GM12878 (cell line): Measurements from ENCODE around the gene PRKRIP1. TPM values are rescaled to one million over a fixed set of nuclear protein-coding genes. Genes with fewer than 3 reads are reported as not detected.

Experiments used
- CBFB ChIP-seq: IDR thresholded peaks from 2 replicates; pipeline ENCODE4 v1.6.1; 2016; ENCODE audit warnings: antibody characterized with exemption, low read depth
- EED ChIP-seq: sonication (generic); IDR thresholded peaks from 2 replicates; pipeline ENCODE4 v1.6.1; 2016; ENCODE audit warnings: antibody characterized with exemption, low read depth
- GATAD2B ChIP-seq: fragments of 450-650 bp; conservative IDR thresholded peaks from 2 replicates; pipeline ENCODE4 v1.6.1; 2017; ENCODE audit warnings: low read depth, mild to moderate bottlenecking, moderate library complexity
- IKZF2 ChIP-seq, 2 experiments: fragments of 450-650 bp; IDR thresholded peaks; 2 replicates each; pipeline ENCODE4 v1.6.1; 2017; ENCODE audit warnings: mild to moderate bottlenecking in 2 of 2, moderate library complexity in 2 of 2
- NR2F1 ChIP-seq: fragments of 450-650 bp; conservative IDR thresholded peaks from 2 replicates; pipeline ENCODE4 v1.6.1; 2017; ENCODE audit warnings: mild to moderate bottlenecking
- PAX8 ChIP-seq: fragments of 450-650 bp; IDR thresholded peaks from 2 replicates; pipeline ENCODE4 v1.6.1; 2017; ENCODE audit warnings: mild to moderate bottlenecking, moderate library complexity
- POLR2AphosphoS5 ChIP-seq: IDR thresholded peaks from 2 replicates; pipeline ENCODE4 v1.6.1; 2011; ENCODE audit warnings: mild to moderate bottlenecking, low read length, inconsistent platforms
- TAF1 ChIP-seq: IDR thresholded peaks from 2 replicates; pipeline ENCODE4 v1.6.1; 2011; ENCODE audit warnings: mild to moderate bottlenecking, low read depth, low read length, borderline replicate concordance
- TCF7 ChIP-seq: IDR thresholded peaks from 2 replicates; pipeline ENCODE4 v1.6.1; 2014; ENCODE audit warnings: antibody characterized with exemption, borderline replicate concordance
- ZNF217 ChIP-seq: fragments of 450-650 bp; IDR thresholded peaks from 2 replicates; pipeline ENCODE4 v1.6.1; 2017; ENCODE audit warnings: antibody characterized with exemption, mild to moderate bottlenecking
- ZNF24 ChIP-seq: fragments of 450-650 bp; IDR thresholded peaks from 2 replicates; pipeline ENCODE4 v1.6.1; 2017; ENCODE audit warnings: antibody characterized with exemption, mild to moderate bottlenecking
- ZSCAN29 ChIP-seq: fragments of 450-650 bp; IDR thresholded peaks from 2 replicates; pipeline ENCODE4 v1.6.1; 2017; ENCODE audit warnings: mild to moderate bottlenecking, moderate library complexity
- polyA plus RNA-seq, 11 experiments: library from polyadenylated mRNA; depleted of rRNA in 4 of 11; unstranded in 6 of 11; stranded (reverse) in 5 of 11; fragments of >200 nt; fragmentation: Nextera tagmentation in 4 of 11; fragmentation: Illumina TruSeq in 1 of 11; extraction: Ambion mirVana in 4 of 11; extraction: Trizol in 1 of 11; gene quantifications; 1 replicate in 1 of 11; 2 replicates in 10 of 11; pipeline versions ENCODE4 v1.2.1 to v1.2.3, GENCODE V29; 2011 to 2016; ENCODE audit warnings: inconsistent platforms in 2 of 11, missing spikeins in 2 of 11, low read depth in 1 of 11
- total RNA-seq, 4 experiments: library from RNA; depleted of rRNA in 3 of 4; stranded (reverse); fragments of >200 nt in 3 of 4; fragmentation: Illumina TruSeq in 1 of 4; extraction: Trizol in 1 of 4; gene quantifications; 2 replicates each; pipeline versions ENCODE4 v1.2.1 to v1.2.3, GENCODE V29; 2013 to 2021
- TF ChIP-seq, protein P1 (sequence below): fragments of 450-650 bp; formaldehyde crosslinking; IDR thresholded peaks from 2 replicates; pipeline ENCODE4 v1.5.0; 2022; ENCODE audit warnings: mild to moderate bottlenecking, missing genetic modification characterization
- TF ChIP-seq, protein P2 (sequence below): fragments of 450-650 bp; IDR thresholded peaks from 2 replicates; pipeline ENCODE4 v1.6.1; 2017; ENCODE audit warnings: mild to moderate bottlenecking, moderate library complexity
- TF ChIP-seq, protein P3 (sequence below): IDR thresholded peaks from 2 replicates; pipeline ENCODE4 v1.6.1; 2012; ENCODE audit warnings: improper control_type of control experiment, low read depth, low read length; ENCODE audit not compliant: insufficient replicate concordance
- TF ChIP-seq, protein P4 (sequence below): fragments of 150-350 bp; IDR thresholded peaks from 2 replicates; pipeline ENCODE4 v1.6.1; 2014; ENCODE audit warnings: mild to moderate bottlenecking, low read depth, low read length

PRKRIP1 gene
- total and polyA plus RNA-seq, 10 of the 15 experiments (the other 5 are each of a cell fraction or from before 2014, with no cell fraction given): 17.0 to 38.4 (median 25.5) TPM

DNA sequence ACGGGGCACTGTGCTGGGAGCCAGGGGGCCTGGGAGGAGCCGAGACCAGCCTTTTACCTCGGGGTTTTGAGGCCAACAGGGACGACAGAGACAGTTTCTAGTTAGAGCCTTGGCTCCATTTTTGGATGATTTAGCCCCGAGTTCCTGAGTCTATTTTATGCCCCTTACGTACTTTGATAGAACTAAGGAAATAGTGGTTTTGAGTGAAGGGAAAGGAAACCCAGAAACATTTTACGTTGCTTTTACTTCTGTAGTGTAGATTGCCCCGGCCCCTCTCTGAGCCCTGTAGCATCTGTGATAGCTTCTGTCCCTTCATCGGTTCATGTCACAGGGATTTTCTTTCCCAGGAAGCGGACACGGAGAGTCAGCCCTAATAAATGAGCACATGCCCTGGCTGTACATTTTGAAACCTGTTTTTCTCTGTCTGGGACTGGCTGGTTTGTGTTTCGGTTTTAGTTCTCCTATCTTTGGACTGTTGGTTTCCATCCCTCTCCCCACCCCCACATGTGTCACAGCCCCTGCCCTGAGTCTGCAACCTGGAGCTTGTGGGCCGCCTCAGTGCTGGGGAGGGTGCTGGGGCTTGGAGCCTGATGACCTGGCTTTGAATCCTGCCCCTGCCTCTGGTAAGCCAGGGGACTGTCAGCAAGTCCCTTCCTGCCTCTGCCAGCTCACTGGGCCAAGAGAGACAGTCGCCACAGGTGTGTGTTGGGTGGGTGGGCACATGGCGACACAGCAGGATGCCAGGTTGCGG is 30.3 kb downstream of the PRKRIP1 start (continued):
- TF ChIP-seq, protein P1, sequence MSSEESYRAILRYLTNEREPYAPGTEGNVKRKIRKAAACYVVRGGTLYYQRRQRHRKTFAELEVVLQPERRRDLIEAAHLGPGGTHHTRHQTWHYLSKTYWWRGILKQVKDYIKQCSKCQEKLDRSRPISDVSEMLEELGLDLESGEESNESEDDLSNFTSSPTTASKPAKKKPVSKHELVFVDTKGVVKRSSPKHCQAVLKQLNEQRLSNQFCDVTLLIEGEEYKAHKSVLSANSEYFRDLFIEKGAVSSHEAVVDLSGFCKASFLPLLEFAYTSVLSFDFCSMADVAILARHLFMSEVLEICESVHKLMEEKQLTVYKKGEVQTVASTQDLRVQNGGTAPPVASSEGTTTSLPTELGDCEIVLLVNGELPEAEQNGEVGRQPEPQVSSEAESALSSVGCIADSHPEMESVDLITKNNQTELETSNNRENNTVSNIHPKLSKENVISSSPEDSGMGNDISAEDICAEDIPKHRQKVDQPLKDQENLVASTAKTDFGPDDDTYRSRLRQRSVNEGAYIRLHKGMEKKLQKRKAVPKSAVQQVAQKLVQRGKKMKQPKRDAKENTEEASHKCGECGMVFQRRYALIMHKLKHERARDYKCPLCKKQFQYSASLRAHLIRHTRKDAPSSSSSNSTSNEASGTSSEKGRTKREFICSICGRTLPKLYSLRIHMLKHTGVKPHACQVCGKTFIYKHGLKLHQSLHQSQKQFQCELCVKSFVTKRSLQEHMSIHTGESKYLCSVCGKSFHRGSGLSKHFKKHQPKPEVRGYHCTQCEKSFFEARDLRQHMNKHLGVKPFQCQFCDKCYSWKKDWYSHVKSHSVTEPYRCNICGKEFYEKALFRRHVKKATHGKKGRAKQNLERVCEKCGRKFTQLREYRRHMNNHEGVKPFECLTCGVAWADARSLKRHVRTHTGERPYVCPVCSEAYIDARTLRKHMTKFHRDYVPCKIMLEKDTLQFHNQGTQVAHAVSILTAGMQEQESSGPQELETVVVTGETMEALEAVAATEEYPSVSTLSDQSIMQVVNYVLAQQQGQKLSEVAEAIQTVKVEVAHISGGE: peak; percentile 28; the same call in 1 of the 2 replicates
- TF ChIP-seq GATAD2B (0 out of 2 replicates have a peak, but pooled peaks have one; percentile 10), POLR2AphosphoS5 (peak; percentile 66), ZSCAN29 (no peak), IKZF2 (IDR thresholded peaks at IDR 0.05) (peak; percentile 91 to 94), PAX8 (no peak), ZNF24 (no peak), EED (peak; percentile 92), TAF1 (peak; percentile 71), ZNF217 (no peak; the same call in 1 of the 2 replicates), NR2F1 (0 out of 2 replicates have a peak, but pooled peaks have one; percentile 26), TCF7 (no peak), CBFB (peak; percentile 75)
- TF ChIP-seq, protein P2, sequence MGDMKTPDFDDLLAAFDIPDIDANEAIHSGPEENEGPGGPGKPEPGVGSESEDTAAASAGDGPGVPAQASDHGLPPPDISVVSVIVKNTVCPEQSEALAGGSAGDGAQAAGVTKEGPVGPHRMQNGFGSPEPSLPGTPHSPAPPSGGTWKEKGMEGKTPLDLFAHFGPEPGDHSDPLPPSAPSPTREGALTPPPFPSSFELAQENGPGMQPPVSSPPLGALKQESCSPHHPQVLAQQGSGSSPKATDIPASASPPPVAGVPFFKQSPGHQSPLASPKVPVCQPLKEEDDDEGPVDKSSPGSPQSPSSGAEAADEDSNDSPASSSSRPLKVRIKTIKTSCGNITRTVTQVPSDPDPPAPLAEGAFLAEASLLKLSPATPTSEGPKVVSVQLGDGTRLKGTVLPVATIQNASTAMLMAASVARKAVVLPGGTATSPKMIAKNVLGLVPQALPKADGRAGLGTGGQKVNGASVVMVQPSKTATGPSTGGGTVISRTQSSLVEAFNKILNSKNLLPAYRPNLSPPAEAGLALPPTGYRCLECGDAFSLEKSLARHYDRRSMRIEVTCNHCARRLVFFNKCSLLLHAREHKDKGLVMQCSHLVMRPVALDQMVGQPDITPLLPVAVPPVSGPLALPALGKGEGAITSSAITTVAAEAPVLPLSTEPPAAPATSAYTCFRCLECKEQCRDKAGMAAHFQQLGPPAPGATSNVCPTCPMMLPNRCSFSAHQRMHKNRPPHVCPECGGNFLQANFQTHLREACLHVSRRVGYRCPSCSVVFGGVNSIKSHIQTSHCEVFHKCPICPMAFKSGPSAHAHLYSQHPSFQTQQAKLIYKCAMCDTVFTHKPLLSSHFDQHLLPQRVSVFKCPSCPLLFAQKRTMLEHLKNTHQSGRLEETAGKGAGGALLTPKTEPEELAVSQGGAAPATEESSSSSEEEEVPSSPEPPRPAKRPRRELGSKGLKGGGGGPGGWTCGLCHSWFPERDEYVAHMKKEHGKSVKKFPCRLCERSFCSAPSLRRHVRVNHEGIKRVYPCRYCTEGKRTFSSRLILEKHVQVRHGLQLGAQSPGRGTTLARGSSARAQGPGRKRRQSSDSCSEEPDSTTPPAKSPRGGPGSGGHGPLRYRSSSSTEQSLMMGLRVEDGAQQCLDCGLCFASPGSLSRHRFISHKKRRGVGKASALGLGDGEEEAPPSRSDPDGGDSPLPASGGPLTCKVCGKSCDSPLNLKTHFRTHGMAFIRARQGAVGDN: peak; percentile 97
- TF ChIP-seq, protein P3, sequence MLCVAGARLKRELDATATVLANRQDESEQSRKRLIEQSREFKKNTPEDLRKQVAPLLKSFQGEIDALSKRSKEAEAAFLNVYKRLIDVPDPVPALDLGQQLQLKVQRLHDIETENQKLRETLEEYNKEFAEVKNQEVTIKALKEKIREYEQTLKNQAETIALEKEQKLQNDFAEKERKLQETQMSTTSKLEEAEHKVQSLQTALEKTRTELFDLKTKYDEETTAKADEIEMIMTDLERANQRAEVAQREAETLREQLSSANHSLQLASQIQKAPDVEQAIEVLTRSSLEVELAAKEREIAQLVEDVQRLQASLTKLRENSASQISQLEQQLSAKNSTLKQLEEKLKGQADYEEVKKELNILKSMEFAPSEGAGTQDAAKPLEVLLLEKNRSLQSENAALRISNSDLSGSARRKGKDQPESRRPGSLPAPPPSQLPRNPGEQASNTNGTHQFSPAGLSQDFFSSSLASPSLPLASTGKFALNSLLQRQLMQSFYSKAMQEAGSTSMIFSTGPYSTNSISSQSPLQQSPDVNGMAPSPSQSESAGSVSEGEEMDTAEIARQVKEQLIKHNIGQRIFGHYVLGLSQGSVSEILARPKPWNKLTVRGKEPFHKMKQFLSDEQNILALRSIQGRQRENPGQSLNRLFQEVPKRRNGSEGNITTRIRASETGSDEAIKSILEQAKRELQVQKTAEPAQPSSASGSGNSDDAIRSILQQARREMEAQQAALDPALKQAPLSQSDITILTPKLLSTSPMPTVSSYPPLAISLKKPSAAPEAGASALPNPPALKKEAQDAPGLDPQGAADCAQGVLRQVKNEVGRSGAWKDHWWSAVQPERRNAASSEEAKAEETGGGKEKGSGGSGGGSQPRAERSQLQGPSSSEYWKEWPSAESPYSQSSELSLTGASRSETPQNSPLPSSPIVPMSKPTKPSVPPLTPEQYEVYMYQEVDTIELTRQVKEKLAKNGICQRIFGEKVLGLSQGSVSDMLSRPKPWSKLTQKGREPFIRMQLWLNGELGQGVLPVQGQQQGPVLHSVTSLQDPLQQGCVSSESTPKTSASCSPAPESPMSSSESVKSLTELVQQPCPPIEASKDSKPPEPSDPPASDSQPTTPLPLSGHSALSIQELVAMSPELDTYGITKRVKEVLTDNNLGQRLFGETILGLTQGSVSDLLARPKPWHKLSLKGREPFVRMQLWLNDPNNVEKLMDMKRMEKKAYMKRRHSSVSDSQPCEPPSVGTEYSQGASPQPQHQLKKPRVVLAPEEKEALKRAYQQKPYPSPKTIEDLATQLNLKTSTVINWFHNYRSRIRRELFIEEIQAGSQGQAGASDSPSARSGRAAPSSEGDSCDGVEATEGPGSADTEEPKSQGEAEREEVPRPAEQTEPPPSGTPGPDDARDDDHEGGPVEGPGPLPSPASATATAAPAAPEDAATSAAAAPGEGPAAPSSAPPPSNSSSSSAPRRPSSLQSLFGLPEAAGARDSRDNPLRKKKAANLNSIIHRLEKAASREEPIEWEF: peak; percentile 45
- TF ChIP-seq, protein P4, sequence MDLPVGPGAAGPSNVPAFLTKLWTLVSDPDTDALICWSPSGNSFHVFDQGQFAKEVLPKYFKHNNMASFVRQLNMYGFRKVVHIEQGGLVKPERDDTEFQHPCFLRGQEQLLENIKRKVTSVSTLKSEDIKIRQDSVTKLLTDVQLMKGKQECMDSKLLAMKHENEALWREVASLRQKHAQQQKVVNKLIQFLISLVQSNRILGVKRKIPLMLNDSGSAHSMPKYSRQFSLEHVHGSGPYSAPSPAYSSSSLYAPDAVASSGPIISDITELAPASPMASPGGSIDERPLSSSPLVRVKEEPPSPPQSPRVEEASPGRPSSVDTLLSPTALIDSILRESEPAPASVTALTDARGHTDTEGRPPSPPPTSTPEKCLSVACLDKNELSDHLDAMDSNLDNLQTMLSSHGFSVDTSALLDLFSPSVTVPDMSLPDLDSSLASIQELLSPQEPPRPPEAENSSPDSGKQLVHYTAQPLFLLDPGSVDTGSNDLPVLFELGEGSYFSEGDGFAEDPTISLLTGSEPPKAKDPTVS: no peak
